ENCODE data around the gene SLC25A44.

Gene SLC25A44

GRCh38 chr1:156160743-156161171, 33.1 kb upstream of the SLC25A44 start:
- TF ChIP-seq CTCF (IDR thresholded peaks at IDR 0.05; ENCODE audit: control extremely low read depth, extremely low read depth, low read depth, missing control alignments): no peak
- peak; percentile 76 for DNase-seq (ENCODE audit: extremely low spot score)
- ChIA-PET CTCF (interaction anchor here (0.6 to 2.2 kb wide), 6 partner anchors 8 to 123 kb away, joined by 3 to 7 read pairs (median 4); partner anchors contain the start of genes SMG5 and TMEM79), POLR2A (interaction anchor here (0.5 kb wide), 1 partner anchor 33 kb away, joined by 3 read pairs; no protein-coding TSS in a partner anchor)

- no peak for DNase-seq (ENCODE audit: extremely low spot score)
- POLR2A ChIA-PET: no interaction called here
- TF ChIP-seq CTCF (IDR thresholded peaks at IDR 0.05; ENCODE audit: control extremely low read depth, extremely low read depth, low read depth, missing control alignments): no peak
- CTCF ChIA-PET: interaction anchor here (0.9 to 2.0 kb wide), 5 partner anchors 10 to 121 kb away, joined by 3 to 4 read pairs (median 3); partner anchors contain the start of genes SMG5 and TMEM79
Observed at GRCh38 chr1:156162430-156163037, 31.4 kb upstream of the SLC25A44 start.

- no peak for TF ChIP-seq CTCF (IDR thresholded peaks at IDR 0.05; ENCODE audit: control extremely low read depth, extremely low read depth, low read depth, missing control alignments)
- CTCF ChIA-PET: interaction anchor here (1.0 to 3.2 kb wide), 9 partner anchors 9 to 153 kb away, joined by 3 to 18 read pairs (median 5); no protein-coding TSS in a partner anchor
- DNase-seq (ENCODE audit: extremely low spot score): no peak
- POLR2A ChIA-PET: interaction anchor here (0.6 kb wide), 1 partner anchor 294 kb away, joined by 4 read pairs; no protein-coding TSS in a partner anchor
Observed at GRCh38 chr1:156163712-156164111, 30.2 kb upstream of the SLC25A44 start.

- ChIA-PET POLR2A (no interaction called here), CTCF (interaction anchor here (0.7 to 3.2 kb wide), 13 partner anchors 8 to 153 kb away, joined by 3 to 18 read pairs (median 4); no protein-coding TSS in a partner anchor)
- no peak for DNase-seq (ENCODE audit: extremely low spot score)
- TF ChIP-seq CTCF (IDR thresholded peaks at IDR 0.05; ENCODE audit: control extremely low read depth, extremely low read depth, low read depth, missing control alignments): no peak
Observed at GRCh38 chr1:156164125-156164831, 29.6 kb upstream of the SLC25A44 start.

GRCh38 chr1:156165083-156165482, 28.8 kb upstream of the SLC25A44 start:
- DNase-seq (ENCODE audit: extremely low spot score): peak; percentile 19
- no peak for TF ChIP-seq CTCF (IDR thresholded peaks at IDR 0.05; ENCODE audit: control extremely low read depth, extremely low read depth, low read depth, missing control alignments)
- POLR2A ChIA-PET: no interaction called here
- CTCF ChIA-PET: interaction anchor here (0.7 to 3.2 kb wide), 8 partner anchors 8 to 152 kb away, joined by 3 to 18 read pairs (median 4); no protein-coding TSS in a partner anchor

- ChIA-PET CTCF (interaction anchor here (1.7 kb wide), 1 partner anchor 8 kb away, joined by 4 read pairs; no protein-coding TSS in a partner anchor), POLR2A (no interaction called here)
- peak; percentile 2 for DNase-seq (ENCODE audit: extremely low spot score)
- no peak for TF ChIP-seq CTCF (IDR thresholded peaks at IDR 0.05; ENCODE audit: control extremely low read depth, extremely low read depth, low read depth, missing control alignments)
Observed at GRCh38 chr1:156167536-156167935, 26.4 kb upstream of the SLC25A44 start.

All from GM10248 (cell line).